Measurements from ENCODE around the gene RHBDL1.

DNA sequence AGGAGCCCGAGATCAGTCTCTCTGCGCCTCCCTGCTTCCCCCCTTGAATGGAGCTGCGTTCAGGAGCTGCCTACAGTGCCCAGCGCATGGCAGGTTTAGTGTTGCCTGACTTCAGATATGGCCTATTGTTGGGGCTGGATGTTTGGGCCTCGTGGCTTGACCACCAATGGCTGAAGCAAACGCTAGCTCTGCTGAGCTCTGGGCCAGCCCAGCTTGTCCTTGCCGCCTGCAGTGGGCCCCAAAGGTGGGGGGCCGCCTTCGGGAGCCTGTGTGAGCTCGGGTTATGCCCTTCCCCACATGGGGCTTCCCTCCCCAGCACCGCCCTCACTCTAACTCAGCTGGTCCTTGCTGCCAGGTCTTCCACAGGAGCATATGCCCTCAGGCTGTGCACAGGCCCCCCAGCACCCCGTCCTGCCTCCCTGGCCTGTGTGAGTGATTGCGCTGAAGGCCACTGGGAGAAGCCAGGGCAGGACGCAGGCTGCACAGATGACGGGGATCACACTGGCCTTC, 37.4 kb upstream of the RHBDL1 start:
- TF ChIP-seq, protein P1, sequence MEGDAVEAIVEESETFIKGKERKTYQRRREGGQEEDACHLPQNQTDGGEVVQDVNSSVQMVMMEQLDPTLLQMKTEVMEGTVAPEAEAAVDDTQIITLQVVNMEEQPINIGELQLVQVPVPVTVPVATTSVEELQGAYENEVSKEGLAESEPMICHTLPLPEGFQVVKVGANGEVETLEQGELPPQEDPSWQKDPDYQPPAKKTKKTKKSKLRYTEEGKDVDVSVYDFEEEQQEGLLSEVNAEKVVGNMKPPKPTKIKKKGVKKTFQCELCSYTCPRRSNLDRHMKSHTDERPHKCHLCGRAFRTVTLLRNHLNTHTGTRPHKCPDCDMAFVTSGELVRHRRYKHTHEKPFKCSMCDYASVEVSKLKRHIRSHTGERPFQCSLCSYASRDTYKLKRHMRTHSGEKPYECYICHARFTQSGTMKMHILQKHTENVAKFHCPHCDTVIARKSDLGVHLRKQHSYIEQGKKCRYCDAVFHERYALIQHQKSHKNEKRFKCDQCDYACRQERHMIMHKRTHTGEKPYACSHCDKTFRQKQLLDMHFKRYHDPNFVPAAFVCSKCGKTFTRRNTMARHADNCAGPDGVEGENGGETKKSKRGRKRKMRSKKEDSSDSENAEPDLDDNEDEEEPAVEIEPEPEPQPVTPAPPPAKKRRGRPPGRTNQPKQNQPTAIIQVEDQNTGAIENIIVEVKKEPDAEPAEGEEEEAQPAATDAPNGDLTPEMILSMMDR (IDR thresholded peaks at IDR 0.05) = no peak
- no peak for TF ChIP-seq POLR2A (IDR thresholded peaks at IDR 0.05)
